ENCODE results near the gene MYL5. TPM values are rescaled to one million over a fixed set of nuclear protein-coding genes. Genes with fewer than 3 reads are reported as not detected.
"Not testable (repeated sequence)": the region's sequence is repeated elsewhere in the genome, so short reads cannot be mapped to it uniquely, and the experiment has no call there.

Gene MYL5
- total and polyA plus RNA-seq, 7 experiments from 2014 or later: 5.8 to 32.7 (median 21.4) TPM

DNA sequence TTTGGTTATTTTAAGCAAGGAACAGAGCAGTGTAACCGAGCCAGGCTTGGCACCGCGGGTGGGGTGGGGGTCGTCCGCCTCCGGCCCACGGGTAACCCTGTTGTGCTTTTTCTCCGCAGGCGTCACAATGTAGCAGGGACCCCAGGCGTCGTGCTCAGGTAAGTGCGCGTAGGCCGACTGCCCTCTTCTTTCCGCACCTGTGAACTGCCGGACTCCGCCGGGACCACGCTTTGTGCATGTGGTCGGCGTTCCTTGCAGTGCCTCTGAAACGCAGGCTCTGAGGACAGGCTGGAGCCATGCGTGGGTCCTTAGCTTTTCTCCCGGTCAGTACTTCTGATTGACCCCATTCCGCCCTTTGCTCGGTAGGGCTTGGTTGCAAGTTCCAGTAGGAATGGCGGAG lies 56.2 kb downstream of the MYL5 start:
- H3K36me3 Mint-ChIP-seq: peaks cover 3 to 34% (median 6%) of the 10 kb centered on the region in 5 donors
- H3K9me3 Mint-ChIP-seq: no peaks in the 10 kb centered on the region
- ATAC-seq (no peak), DNase-seq (no peak)
- H3K27ac ChIP-seq (ENCODE audit: low read depth, low read length): no peak overlapping the region
- CTCF ChIA-PET: no interaction called here
- no peak overlapping the region for H3K4me3 ChIP-seq (ENCODE audit: low read length)
- no peaks in the 10 kb centered on the region for H3K9me3 ChIP-seq (ENCODE audit: control insufficient read depth in 2 of 3, low read length in 3 of 3)
- H3K36me3 ChIP-seq (ENCODE audit: control insufficient read depth in 2 of 3, insufficient read depth in 3 of 3, low read length in 3 of 3): peaks cover 0 to 45% (median 8%) of the 10 kb centered on the region in 3 experiments
- H3K4me1 Mint-ChIP-seq: peaks cover 4 to 19% (median 13%) of the 10 kb centered on the region in 7 donors
- no peaks in the 10 kb centered on the region for H3K27me3 Mint-ChIP-seq
- no peaks in the 10 kb centered on the region for H3K27me3 ChIP-seq (ENCODE audit: control insufficient read depth in 2 of 2, insufficient read depth in 2 of 2, low read length in 2 of 2)
- no peak overlapping the region for H3K4me3 Mint-ChIP-seq
- POLR2A ChIA-PET: no interaction called here
- no peaks in the 10 kb centered on the region for H3K4me1 ChIP-seq (ENCODE audit: control insufficient read depth in 2 of 2, insufficient read depth in 2 of 2, low read length in 2 of 2)
- H3K27ac Mint-ChIP-seq: peak overlapping the region in 1 of 9 donors; percentile 59
- intact Hi-C loops (cut with micrococcal nuclease): no loop called here

DNA sequence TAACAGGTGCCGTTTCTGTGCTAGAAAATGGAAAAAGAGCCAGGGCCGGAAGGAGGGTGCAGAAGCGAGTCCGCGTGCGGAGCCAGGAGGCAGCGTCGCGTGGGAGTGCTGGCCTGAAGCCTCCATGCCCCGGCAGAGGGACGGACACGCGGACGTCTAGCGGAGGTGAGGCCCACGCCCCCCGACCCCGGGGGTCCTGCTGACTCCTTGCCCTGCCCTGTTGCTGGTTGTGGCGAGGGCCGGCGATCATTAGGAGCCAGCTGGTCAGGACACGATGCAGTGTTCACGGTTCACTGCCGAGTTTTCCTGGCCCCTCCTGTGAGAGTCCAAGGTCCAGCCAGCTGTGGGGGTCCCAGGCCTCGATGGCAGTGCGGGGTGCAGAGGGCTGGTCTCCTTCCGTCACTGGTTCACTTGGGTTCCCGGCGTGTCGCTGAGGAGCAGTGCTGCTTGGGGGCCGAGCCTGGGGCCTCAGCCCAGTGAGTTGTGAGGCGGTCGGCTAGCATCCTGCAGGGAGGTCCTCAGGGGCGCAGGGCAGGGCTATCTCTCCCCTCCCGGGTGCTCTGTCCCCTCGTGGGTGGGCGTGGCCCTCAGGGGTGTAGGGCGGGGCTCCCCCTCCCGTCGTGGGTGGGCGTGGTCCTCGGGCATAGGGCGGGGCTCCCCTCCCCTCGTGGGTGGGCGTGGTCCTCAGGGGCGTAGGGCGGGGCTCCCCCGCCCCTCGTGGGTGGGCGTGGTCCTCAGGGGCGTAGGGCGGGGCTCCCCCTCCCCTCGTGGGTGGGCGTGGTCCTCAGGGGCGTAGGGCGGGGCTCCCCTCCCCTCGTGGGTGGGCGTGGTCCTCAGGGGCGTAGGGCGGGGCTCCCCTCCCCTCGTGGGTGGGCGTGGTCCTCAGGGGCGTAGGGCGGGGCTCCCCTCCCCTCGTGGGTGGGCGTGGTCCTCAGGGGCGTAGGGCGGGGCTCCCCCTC lies 56.9 kb downstream of the MYL5 start:
- POLR2A ChIA-PET; H3K4me3 Mint-ChIP-seq; H3K4me3 ChIP-seq (ENCODE audit: low read length); CTCF ChIA-PET; H3K27me3 ChIP-seq (ENCODE audit: control insufficient read depth in 2 of 2, insufficient read depth in 2 of 2, low read length in 2 of 2); DNase-seq; H3K4me1 ChIP-seq (ENCODE audit: control insufficient read depth in 2 of 2, insufficient read depth in 2 of 2, low read length in 2 of 2); H3K27ac ChIP-seq (ENCODE audit: low read depth, low read length); H3K9me3 ChIP-seq (ENCODE audit: control insufficient read depth in 2 of 3, low read length in 3 of 3); H3K27me3 Mint-ChIP-seq; intact Hi-C loops (cut with micrococcal nuclease); ATAC-seq; H3K9me3 Mint-ChIP-seq: not testable (repeated sequence)
- peaks cover 4 to 19% (median 13%) of the 10 kb centered on the region in 7 donors for H3K4me1 Mint-ChIP-seq
- H3K36me3 Mint-ChIP-seq: peaks cover 3 to 37% (median 6%) of the 10 kb centered on the region in 5 donors
- H3K36me3 ChIP-seq (ENCODE audit: control insufficient read depth in 2 of 3, insufficient read depth in 3 of 3, low read length in 3 of 3): peaks cover 0 to 50% (median 8%) of the 10 kb centered on the region in 3 experiments
- H3K27ac Mint-ChIP-seq: peak overlapping the region in 1 of 9 donors; percentile 59

Other genes starting within 250 kb of the MYL5 start
- 10 to 100 TPM; 34.0 to 81.5 (median 42.1) TPM for gene ZNF721, start 175.4 kb upstream of the MYL5 start, total RNA-seq
- gene ZNF721, start 175.4 kb upstream of the MYL5 start, polyA plus RNA-seq: 10 to 100 TPM; 48.9 to 50.2 TPM
- gene PIGG, start 175.3 kb upstream of the MYL5 start, total RNA-seq: 100 to 1,000 TPM in 2 of 5 experiments, 10 to 100 TPM in 3; 74.1 to 122 (median 97.6) TPM
- gene PIGG, start 175.3 kb upstream of the MYL5 start, polyA plus RNA-seq: 10 to 100 TPM; 20.8 to 29.4 TPM
- gene TMEM271, start 98.2 kb upstream of the MYL5 start, total RNA-seq: not detected
- gene TMEM271, start 98.2 kb upstream of the MYL5 start, polyA plus RNA-seq: not detected
- 10 to 100 TPM; 13.7 to 20.1 (median 18.3) TPM for gene PDE6B, start 49.0 kb upstream of the MYL5 start, total RNA-seq
- 10 to 100 TPM; 21.9 to 28.3 TPM for gene PDE6B, start 49.0 kb upstream of the MYL5 start, polyA plus RNA-seq
- gene ATP5ME, start 266 bp upstream of the MYL5 start, total RNA-seq: 100 to 1,000 TPM; 115 to 183 (median 123) TPM
- 100 to 1,000 TPM; 306 to 404 TPM for gene ATP5ME, start 266 bp upstream of the MYL5 start, polyA plus RNA-seq
- 1 to 10 TPM in 2 of 5 experiments, under 1 TPM in 3; 0.80 to 9.4 (median 0.92) TPM for gene SLC49A3, start 14.6 kb downstream of the MYL5 start, total RNA-seq
- gene SLC49A3, start 14.6 kb downstream of the MYL5 start, polyA plus RNA-seq: not detected
- gene PCGF3, start 31.3 kb downstream of the MYL5 start, total RNA-seq: 10 to 100 TPM; 32.7 to 66.8 (median 42.3) TPM
- gene PCGF3, start 31.3 kb downstream of the MYL5 start, polyA plus RNA-seq: 1 to 10 TPM; 3.8 to 5.7 TPM
- gene CPLX1, start 151.6 kb downstream of the MYL5 start, total RNA-seq: 1 to 10 TPM in 2 of 5 experiments, under 1 TPM in 2, not detected in 1; 0.22 to 1.9 (median 1.1) TPM
- under 1 TPM; 0.17 to 0.35 TPM for gene CPLX1, start 151.6 kb downstream of the MYL5 start, polyA plus RNA-seq